HG02678 (cell line): ENCODE measurements around the gene HDAC9.

Experiments used
- ATAC-seq: cut with Tn5 transposase; IDR thresholded peaks from one replicate; pipeline ENCODE4 v1.9.1; 2021; ENCODE audit warnings: mild to moderate bottlenecking, moderate library complexity; ENCODE audit not compliant: unreplicated experiment

HDAC9 gene

GRCh38 chr7:18771834-18772566 lies 276.5 kb downstream of the HDAC9 start:
- no peak for ATAC-seq

DNA sequence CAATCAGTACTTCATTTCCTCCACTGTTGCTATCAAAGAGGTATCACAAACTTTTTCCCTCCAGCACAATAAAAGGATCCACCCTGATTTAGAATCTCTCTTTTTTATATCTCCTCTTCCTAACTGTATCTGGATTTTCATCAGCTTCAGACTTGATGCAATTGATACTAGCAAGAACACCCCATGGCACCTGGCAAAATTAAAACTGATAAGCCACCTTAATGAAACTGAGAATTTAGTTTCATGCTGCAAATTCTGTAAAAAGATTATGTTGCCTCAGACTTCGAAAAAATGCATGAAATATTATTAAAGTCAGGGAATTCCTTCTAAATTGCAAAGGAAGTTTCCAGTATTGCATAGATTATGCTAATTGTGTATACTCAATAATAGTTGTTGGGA lies 277.0 kb downstream of the HDAC9 start:
- ATAC-seq: no peak

DNA sequence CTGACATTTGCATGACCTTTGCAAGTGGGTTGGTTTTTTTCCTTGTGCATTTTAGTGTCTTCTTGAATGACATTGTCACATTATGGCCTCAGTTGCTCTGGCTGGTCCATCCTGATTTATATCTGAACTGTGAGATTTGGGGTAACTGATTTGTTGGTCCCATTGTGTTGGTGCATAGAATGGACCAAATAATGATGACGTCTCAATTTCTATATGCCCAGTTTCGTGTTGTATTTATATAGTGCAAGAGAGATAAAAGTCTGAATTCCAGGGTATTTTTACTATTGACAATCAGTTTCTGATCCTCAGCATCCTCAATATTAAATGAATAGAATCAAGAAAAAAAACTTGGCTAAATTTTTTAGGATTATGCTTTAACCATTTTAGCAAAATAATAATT lies 281.8 kb downstream of the HDAC9 start:
- ATAC-seq: no peak

DNA sequence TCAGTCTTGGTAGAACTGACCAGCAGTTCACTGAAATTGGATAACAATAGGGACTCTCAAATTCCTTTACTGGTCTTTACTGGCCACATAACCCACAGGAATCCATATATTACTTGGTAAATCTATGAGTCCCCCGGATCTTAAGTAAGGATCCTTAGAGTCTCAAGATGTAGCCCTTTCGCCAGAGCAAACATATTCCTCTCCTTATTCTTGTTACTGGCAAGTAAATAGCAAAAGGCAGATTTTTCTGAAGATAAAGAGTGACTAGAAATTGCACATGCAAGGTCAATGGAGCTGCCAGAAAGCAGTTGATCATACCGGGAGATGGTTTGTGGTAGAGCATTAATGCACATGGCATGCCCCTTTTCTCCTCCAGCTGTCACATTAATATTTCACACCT lies 283.0 kb downstream of the HDAC9 start:
- ATAC-seq: no peak

- ATAC-seq: no peak
These were observed 284.7 kb downstream of the HDAC9 start for GRCh38 chr7:18780266-18780665.

DNA sequence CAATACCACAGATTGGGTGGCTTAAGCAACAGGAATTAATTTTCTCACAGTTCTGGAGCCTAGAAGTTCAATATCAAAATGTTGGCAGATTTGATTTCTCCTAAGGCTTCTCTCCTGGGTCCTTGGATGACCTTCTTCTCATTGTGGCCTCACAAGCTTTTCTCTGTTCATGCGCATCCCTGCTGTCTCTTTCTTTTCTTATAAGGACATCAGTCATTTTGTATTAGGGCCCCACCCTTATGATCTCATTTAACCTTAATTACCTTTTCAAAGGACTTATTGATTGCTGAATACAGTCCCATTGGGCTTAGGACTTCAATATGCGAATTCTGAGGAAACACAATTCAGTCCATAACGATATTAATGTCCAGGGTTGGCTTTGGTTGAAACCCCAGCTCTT lies 285.4 kb downstream of the HDAC9 start:
- no peak for ATAC-seq

GRCh38 chr7:18786196-18786727 lies 290.7 kb downstream of the HDAC9 start:
- ATAC-seq: no peak

DNA sequence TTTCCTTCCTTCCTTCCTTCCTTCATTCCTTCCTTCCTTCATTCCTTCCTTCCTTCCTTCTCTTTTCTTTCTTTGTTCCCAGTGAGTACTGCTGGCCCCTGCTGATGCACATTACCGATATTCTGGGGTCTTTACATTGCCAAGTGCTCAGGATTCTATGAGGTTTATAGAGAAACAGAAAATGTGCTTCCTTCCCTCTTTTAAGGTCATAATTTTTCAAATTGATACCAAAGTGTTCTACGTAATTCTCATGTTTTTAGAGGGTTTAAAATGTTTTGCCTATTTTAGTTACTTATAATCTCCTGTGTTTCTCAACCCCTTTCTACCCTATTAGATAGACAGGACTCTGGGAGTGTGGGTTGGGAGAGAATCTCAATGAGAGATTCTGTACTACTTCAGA lies 291.2 kb downstream of the HDAC9 start:
- no peak for ATAC-seq

GRCh38 chr7:18788026-18788425 lies 292.5 kb downstream of the HDAC9 start:
- ATAC-seq: no peak

DNA sequence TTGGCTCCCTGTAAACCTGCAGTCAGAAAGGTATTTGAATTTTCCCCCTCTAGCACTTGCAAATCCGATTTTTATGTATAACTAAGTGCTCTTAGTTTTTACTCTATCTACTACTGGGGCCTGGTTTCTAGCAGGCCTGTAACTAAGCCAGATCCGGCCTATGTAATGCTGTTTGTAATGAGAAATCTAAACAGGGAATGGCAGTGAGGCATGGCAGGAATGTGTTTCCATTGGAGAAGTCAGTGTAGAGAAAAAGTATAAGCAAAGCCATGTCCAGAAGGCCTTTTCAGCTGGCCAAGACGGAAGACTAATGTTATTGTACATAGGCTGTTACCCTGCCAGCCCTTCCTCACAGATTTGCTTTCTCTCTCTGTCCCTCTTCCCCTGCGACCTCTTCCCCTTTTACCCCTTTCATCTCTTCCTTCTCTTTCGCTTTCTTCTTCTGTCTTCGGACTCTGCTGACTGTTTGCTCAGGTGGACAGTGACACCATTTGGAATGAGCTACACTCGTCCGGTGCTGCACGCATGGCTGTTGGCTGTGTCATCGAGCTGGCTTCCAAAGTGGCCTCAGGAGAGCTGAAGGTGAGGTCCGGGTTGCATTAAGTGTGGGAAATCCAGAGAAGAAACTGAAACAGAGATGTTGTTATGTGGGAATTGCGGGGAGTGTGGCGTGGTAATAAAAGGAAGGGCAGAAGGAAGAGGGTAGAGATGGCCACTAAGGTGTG lies 297.5 kb downstream of the HDAC9 start:
- no peak for ATAC-seq

DNA sequence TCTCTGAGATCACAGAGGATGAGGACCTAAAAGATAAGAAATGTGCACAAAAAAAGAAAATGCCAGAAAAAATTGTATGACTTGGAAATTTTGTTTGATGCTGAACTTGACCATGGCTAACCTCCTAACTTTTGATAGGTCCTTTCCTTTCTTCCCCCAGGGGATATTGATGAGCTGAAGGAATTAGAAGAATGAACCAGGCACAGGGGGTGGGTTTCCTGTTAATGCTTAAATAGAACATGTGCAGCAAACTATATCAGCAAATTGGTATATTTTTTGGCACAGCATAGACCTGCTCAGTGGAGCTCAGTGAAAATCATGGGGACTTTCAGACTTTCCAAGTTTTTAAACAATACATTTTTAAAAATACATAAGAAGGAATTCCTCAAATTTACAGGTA lies 300.7 kb downstream of the HDAC9 start:
- no peak for ATAC-seq

GRCh38 chr7:18798088-18798906 lies 302.7 kb downstream of the HDAC9 start:
- no peak for ATAC-seq

DNA sequence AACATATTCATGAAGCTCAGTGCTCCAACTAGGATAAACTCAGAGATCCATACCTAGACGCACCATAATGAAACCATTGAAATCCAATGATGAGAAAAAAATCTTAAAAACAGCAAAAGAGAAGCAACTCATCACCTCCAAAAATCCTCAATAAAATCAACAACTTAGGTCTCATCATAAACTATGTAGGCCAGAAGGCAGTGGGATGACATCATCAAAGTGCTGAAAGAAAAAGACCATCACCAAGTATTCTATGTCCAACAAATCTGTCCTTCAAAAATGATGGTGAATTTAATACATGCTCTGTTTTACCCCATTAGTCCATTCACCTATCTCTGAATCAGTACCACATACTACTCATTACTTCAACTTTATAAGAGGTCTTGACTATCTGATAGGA lies 304.4 kb downstream of the HDAC9 start:
- ATAC-seq: no peak

DNA sequence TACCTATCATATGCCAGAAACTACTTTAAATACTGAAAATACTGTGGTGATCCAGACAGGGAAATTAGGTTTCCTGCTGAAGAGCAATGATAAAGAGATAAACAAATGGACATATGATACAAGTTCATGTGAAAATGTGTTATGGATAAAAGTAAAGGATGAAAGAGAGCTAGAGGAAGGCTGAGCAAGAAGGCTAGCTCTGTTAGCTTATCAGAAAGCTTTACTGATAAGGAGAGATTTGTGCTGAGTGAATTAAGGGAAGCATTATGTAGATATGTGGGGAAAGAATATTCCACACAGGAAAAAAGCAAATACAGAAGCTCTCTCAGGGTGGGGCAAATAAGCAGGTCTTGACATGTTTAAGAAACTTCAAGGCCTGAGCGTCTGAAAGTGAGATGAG lies 308.4 kb downstream of the HDAC9 start:
- ATAC-seq: no peak

DNA sequence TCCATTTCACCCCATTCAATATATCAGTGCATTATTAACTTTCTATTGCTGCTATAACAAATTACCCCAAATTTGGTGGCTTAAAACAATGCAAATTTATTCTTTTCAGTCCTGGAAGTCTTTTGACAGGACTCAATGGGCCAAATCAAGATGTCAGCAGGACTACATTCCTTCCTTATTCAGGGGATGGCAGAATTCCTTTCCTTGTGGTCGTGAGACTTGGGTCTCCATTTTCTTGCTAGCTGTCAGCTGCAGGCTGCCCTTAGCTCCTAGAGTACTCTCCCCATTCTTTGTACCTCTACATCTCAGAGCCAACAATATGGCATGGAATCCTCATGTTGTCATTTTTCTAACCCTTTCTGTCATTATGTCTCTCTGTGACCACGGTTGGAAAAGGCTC lies 310.6 kb downstream of the HDAC9 start:
- no peak for ATAC-seq

DNA sequence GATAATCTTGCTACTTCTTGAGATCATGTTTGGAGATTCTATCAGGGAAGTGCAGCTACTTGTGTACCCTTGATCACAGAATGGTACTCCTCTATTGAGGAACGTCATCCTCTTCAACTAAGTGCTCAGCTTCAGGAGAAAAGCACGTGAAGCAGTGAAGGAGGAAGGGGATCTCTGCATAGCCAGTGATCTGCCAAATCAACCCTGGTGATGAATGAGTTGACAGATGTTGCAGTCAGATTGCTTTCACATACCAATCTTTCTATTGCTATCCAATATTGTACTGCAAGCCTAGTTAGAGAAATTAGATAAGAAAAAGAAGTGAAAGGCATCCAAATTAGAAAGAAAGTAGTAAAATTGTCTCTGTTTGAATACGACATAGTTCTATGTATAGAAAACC lies 312.5 kb downstream of the HDAC9 start:
- no peak for ATAC-seq

DNA sequence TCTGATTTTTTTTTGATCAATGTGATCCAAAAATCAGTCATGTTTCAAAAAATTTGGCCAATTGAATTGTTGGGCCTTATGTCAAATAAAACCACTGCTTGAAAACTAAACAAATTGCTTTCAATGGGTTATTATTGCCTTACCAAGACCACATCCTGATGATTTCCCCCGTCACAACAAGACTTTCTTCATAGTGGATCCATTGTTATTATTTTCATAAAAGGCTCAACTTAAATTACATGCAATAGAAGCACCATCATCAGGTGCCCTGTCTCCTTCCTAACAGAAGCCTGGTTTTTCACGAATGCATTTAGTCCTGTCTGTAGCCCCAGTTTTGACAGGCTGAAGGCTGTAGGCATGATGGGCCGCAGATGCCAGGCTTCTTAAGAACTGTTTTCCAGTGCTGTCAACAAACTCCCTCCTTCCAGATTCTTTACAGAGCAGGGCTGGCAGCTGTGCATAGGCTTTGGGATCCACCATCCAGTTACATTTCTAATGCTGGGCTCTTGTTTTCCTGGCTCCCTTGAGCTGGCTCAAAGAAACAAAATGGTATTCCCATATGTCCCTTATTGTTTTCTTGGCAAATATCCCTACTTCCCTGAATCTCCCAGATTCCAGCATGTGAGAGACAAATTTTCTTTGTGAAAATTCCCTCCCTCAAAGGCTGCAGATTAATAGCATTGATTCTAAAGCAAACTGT lies 319.9 kb downstream of the HDAC9 start:
- ATAC-seq: no peak

DNA sequence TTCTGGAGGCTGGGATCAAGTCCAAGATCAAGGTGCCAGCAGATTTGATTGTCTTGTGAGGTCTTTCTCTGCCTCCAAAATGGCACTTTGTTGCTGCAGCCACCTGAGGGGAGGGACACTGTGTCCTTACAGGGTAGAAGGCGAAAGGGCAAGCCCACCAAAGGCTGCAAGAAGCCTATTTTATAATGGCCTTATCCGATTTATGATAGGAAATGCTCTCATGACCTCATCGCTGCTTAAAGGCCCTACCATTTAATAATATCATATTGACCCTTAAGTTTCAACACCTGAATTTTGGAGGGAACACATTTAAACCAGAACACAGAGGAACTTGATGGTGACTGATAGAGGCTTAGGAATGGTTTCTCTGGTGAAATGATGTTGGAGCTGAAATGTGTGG lies 325.4 kb downstream of the HDAC9 start:
- no peak for ATAC-seq

DNA sequence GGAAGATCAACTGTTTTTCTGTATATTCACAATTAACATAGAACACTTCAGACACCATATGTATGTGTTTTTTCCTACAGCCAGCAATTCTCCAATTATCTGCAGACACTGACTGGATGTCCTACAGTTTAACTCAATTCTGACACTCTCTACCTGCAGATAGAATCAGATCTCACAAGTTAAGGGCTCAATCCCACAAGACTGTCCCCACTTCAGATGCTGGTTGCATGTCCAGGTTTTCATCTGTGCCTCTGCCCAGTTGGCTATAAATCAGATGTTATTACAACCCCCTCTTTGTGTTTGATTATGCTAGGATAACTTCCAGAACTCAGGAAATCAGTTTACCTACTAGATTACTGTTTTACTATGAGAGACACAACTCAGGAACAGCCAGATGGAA lies 326.0 kb downstream of the HDAC9 start:
- no peak for ATAC-seq

DNA sequence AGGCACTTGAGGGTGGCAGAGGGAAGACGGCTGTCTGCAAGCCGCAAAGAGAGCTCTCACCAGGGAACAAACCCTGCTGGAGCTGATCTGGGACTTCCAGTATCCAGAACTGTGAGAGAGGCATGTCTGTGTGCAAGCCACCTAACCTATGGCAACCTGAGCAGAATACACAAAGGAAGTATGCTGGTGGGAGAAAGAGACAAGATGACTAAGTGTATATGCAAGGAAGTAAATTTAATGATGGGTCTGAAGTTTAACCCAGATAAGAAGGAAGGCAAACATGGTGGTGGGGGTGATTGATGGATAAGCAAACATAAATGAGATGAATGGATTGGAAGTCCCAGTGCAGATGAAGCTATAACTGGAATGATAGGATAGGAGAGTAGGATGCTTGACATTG lies 328.6 kb downstream of the HDAC9 start:
- no peak for ATAC-seq
